Bronchial epithelial cell (primary cell): ENCODE results near the gene CELF2. TPM values are rescaled to one million over a fixed set of nuclear protein-coding genes. Genes with fewer than 3 reads are reported as not detected.

ENCODE experiments used
- DNase-seq: peaks from one replicate; pipeline ENCODE4 v3.0.0-alpha.2; 2010; ENCODE audit warnings: low read depth
- FAIRE-seq: peaks from 2 replicates; lab custom pipeline; 2011; peaks lifted over from hg19 to GRCh38; lab: Jason Lieb, UNC
- H3K27me3 ChIP-seq: 2 replicates; pipeline ENCODE4 v1.5.1; 2011; ENCODE audit warnings: low read length; ENCODE audit not compliant: control insufficient read depth, insufficient read depth
- H3K36me3 ChIP-seq: 2 replicates; pipeline ENCODE4 v1.5.1; 2011; ENCODE audit warnings: low read length; ENCODE audit not compliant: control insufficient read depth, insufficient read depth
- H3K4me3 ChIP-seq: 2 replicates; pipeline ENCODE4 v1.5.1; 2011; ENCODE audit warnings: mild to moderate bottlenecking, low read depth, low read length, control low read depth
- CTCF ChIP-seq: IDR thresholded peaks from 2 replicates; pipeline ENCODE4 v1.5.1; 2011; ENCODE audit warnings: mild to moderate bottlenecking, moderate library complexity, low read length, control low read depth, inconsistent platforms; ENCODE audit not compliant: insufficient read depth, severe bottlenecking
- total RNA-seq: library from RNA; depleted of rRNA; stranded (reverse); fragments of >200 nt; gene quantifications from 2 replicates; pipeline ENCODE4 v1.2.1, GENCODE V29; 2014

CELF2 gene
- total RNA-seq, 1 donor from 2014 or later: 2.1 TPM

DNA sequence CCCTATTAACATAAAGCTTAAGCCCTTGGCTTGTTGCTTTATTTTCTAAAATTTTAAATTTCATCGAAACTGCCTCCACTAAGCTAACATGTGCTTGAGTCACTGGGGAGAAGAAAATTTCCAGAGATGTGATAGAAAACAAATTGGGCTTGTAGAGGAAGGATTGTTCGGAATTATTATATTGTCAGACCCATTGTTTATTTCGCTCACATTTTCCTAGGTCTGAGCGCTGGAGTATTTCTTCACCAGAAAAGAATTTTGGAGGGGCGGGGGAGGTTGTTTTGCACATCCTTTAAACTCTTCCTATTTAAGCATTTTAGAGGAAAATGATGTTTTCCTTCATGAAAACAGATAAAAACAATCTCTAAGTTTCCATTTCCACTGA is 29.1 kb downstream of the CELF2 start:
- Histone ChIP-seq H3K36me3 (no peaks in the 10 kb centered on the region), H3K27me3 (no peaks in the 10 kb centered on the region), H3K4me3 (no peak overlapping the region)
- DNase-seq (no peak), FAIRE-seq (no peak)
- no peak for TF ChIP-seq CTCF

DNA sequence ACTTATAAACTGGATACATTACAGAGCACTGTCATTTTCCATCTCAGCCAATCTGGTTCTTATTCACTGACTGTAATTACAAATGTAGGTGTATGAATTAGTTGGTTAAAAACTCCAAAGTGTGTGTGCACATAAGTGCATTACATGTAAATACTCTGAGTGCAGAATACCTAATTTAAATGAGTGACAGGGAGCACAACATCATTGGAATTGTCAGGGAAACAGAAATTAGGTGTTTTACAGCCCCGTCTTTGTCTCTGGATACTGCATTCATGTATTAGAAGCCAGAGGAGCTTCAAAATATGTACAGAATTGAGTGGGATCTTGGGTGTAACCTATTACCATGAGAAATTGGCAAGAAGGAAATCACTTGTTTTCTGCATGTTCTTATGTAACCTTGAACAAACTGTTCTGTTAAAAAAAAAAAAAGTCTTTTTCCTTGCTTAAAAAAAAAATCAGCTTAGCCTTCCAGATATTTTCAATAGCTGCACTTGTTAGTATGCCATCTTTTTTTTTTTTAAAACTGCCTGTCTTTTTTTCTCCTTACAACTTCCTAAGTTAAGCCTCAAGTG is 31.1 kb downstream of the CELF2 start:
- H3K4me3 ChIP-seq: no peak overlapping the region
- DNase-seq: no peak
- H3K27me3 ChIP-seq: no peaks in the 10 kb centered on the region
- no peaks in the 10 kb centered on the region for H3K36me3 ChIP-seq
- no peak for FAIRE-seq
- TF ChIP-seq CTCF: no peak

DNA sequence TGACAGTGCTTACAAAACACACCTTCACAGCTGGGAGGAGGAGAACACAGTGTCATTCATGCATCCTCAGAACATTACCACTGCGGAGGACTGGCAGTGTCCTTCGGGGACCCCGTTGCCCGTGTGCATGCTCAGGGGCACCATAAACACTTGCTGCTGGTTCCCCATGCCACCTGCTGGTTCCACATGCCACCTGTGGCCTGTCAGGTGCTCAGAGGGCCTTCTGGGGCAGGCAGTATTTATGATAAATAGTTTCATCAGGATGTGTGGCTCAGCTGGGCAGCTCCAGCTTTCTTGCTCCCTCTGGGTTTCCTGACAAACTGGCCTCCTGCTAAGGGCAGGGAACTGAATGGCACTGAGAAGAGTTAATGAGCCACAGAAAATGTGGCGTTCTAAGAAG is 32.1 kb downstream of the CELF2 start:
- FAIRE-seq: no peak
- TF ChIP-seq CTCF: no peak
- Histone ChIP-seq H3K27me3 (no peaks in the 10 kb centered on the region), H3K36me3 (no peaks in the 10 kb centered on the region), H3K4me3 (no peak overlapping the region)
- no peak for DNase-seq

- no peak for DNase-seq
- H3K27me3 ChIP-seq: no peaks in the 10 kb centered on the region
- no peak overlapping the region for H3K4me3 ChIP-seq
- no peak for TF ChIP-seq CTCF
- FAIRE-seq: no peak
- H3K36me3 ChIP-seq: no peaks in the 10 kb centered on the region
Measured at GRCh38 chr10:11050301-11051287, 32.9 kb downstream of the CELF2 start.

DNA sequence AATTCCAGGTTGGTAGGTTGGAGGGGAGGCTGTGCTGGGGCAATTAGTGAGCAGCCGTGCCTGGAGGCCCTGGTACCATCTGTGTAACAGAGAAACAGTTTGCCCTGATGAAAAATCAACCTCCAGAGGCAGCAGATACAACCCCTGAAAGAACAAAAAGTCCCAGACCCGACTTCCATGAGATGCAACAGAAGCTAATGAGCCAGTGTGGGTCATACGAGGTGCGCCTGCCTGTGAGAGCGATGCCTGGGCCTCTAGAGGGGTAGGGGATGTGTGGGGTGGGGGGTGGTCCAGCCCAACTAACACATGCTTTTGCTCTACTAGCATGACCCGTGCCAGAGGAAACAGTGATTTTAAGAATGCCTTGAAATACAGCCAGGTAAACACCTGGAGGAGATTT is 39.3 kb downstream of the CELF2 start:
- no peak for TF ChIP-seq CTCF
- no peak for FAIRE-seq

More for the DNA sequence above, 39.3 kb downstream of the CELF2 start:
- DNase-seq: no peak
- H3K27me3 ChIP-seq: no peaks in the 10 kb centered on the region
- H3K4me3 ChIP-seq: no peak overlapping the region
- H3K36me3 ChIP-seq: no peaks in the 10 kb centered on the region
